Measurements from ENCODE around the gene ESRP2. TPM values are rescaled to one million over a fixed set of nuclear protein-coding genes. Genes with fewer than 3 reads are reported as not detected.

The ESRP2 gene
- total RNA-seq, 1 donor from 2014 or later, result 0.14 TPM

DNA sequence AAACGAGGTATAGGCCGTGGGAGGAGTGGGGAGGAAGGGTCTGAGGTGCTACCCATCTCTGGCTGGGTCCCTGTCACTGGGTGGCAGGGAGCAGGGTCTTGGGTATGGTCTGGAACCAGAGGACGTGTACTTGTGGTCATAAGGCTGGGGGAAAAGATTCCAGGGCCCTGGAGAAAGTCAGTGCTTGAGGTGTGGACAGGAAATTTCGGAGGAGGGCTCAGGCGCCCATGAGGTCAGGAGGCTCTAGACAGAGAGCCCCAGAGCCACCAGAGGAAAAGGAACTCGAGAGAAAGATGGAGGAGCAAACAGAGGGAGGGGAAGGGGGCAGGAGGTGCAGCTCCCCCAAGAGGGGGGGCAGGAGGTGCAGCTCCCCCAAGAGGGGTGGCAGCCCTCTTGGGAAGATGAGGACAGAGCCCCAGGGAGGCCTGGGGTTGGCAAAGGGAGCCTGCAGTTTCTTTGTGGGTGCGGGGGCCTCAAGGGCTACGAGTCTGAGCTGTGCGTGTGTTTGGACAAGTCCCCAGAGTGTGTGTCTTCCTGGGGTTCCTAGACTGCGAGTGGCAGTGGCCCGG lies 27.7 kb upstream of the ESRP2 start:
- peak overlapping the region; percentile 99 for H3K27ac ChIP-seq (replicated peaks)
- intact Hi-C loops (cut with micrococcal nuclease), result loop anchor here (5.0 kb wide), 1 partner anchor 64 kb away; no protein-coding TSS in a partner anchor
- H3K9me3 ChIP-seq (replicated peaks), result no peaks in the 10 kb centered on the region
- no peaks in the 10 kb centered on the region for H3K27me3 ChIP-seq (ENCODE audit: low read depth)
- H3K4me1 ChIP-seq, result peaks cover 85% of the 10 kb centered on the region
- no peak for DNase-seq
- TF ChIP-seq CTCF (IDR thresholded peaks at IDR 0.05; ENCODE audit: borderline replicate concordance), result no peak
- peaks cover 33% of the 10 kb centered on the region for H3K36me3 ChIP-seq
- peak overlapping the region; percentile 80 for H3K4me3 ChIP-seq

- peak overlapping the region; percentile 93 for H3K27ac ChIP-seq (replicated peaks)
- DNase-seq, result peak; percentile 46
- H3K36me3 ChIP-seq, result peaks cover 69% of the 10 kb centered on the region
- H3K9me3 ChIP-seq (replicated peaks), result no peaks in the 10 kb centered on the region
- TF ChIP-seq CTCF (IDR thresholded peaks at IDR 0.05; ENCODE audit: borderline replicate concordance), result no peak
- intact Hi-C loops (cut with micrococcal nuclease), result no loop called here
- no peak overlapping the region for H3K4me3 ChIP-seq
- peaks cover 84% of the 10 kb centered on the region for H3K4me1 ChIP-seq
- H3K27me3 ChIP-seq (ENCODE audit: low read depth), result no peaks in the 10 kb centered on the region
These were observed 23.3 kb upstream of the ESRP2 start for GRCh38 chr16:68259007-68259825.

- H3K4me3 ChIP-seq, result no peak overlapping the region
- no peaks in the 10 kb centered on the region for H3K27me3 ChIP-seq (ENCODE audit: low read depth)
- peak; percentile 50 for DNase-seq
- peak overlapping the region; percentile 93 for H3K27ac ChIP-seq (replicated peaks)
- peaks cover 77% of the 10 kb centered on the region for H3K36me3 ChIP-seq
- intact Hi-C loops (cut with micrococcal nuclease), result no loop called here
- H3K4me1 ChIP-seq, result peaks cover 84% of the 10 kb centered on the region
- TF ChIP-seq CTCF (IDR thresholded peaks at IDR 0.05; ENCODE audit: borderline replicate concordance), result no peak
- no peaks in the 10 kb centered on the region for H3K9me3 ChIP-seq (replicated peaks)
These were observed 22.2 kb upstream of the ESRP2 start for GRCh38 chr16:68257906-68258800.

DNA sequence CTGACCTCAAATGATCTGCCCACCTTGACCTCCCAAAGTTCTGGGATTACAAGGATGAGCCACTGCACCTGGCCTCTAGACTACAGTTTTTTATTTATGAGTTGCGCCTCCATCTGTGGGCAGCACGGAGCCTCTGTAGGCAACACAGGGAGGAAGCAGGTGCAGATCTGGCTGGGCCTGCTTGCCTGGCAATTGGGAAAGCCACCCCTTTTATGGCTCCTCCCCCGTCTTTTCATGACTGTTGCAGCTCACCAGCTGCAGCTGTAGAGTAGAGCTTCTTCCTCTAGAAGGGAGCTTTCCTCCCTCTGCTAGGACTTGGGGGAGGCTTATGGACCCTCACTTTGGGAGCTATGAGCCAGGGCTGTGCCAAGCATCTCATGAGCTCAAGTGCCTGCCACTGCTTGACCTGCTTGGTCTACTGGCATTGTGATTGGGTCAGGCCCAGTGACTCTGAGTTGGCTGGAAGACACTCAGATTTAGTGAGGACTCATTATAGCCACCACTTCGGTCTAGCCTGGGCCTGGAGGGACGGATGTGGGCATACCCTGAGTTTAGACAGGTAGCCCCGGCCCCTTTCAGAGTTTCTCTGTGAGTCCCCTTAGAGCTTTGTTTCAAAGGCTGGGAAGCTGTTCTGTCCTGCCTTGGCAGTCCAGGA lies 21.5 kb upstream of the ESRP2 start:
- Histone ChIP-seq H3K36me3 (peaks cover 82% of the 10 kb centered on the region), H3K9me3 (replicated peaks) (no peaks in the 10 kb centered on the region), H3K4me1 (peaks cover 92% of the 10 kb centered on the region), H3K27me3 (ENCODE audit: low read depth) (no peaks in the 10 kb centered on the region), H3K27ac (replicated peaks) (peak overlapping the region; percentile 93), H3K4me3 (no peak overlapping the region)
- intact Hi-C loops (cut with micrococcal nuclease), result no loop called here
- no peak for TF ChIP-seq CTCF (IDR thresholded peaks at IDR 0.05; ENCODE audit: borderline replicate concordance)
- no peak for DNase-seq

DNA sequence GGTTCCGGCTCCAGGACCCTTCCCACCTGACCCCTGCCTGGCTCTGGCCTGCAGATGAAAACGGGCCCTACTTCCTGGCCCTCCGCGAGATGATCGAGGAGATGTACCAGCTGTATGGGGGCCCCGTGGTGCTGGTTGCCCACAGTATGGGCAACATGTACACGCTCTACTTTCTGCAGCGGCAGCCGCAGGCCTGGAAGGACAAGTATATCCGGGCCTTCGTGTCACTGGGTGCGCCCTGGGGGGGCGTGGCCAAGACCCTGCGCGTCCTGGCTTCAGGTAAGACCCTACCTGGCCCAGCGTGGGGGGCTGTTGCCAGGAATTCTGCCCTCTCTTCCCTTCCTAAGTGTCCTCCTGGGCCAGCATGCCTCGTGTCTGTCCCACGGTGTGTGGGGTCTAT lies 19.8 kb upstream of the ESRP2 start:
- DNase-seq, result no peak
- no peak overlapping the region for H3K4me3 ChIP-seq
- TF ChIP-seq CTCF (IDR thresholded peaks at IDR 0.05; ENCODE audit: borderline replicate concordance), result no peak
- intact Hi-C loops (cut with micrococcal nuclease), result no loop called here
- H3K4me1 ChIP-seq, result peaks cover 91% of the 10 kb centered on the region
- peaks cover 84% of the 10 kb centered on the region for H3K36me3 ChIP-seq
- peak overlapping the region; percentile 93 for H3K27ac ChIP-seq (replicated peaks)
- no peaks in the 10 kb centered on the region for H3K27me3 ChIP-seq (ENCODE audit: low read depth)
- H3K9me3 ChIP-seq (replicated peaks), result no peaks in the 10 kb centered on the region
